OCI-M1 (cell line): Measurements from ENCODE around the gene PLLP.

ENCODE experiments used
- DNase-seq: peaks from one replicate; lab custom pipeline; 2025; lab: John Stamatoyannopoulos, UW

The PLLP gene

DNA sequence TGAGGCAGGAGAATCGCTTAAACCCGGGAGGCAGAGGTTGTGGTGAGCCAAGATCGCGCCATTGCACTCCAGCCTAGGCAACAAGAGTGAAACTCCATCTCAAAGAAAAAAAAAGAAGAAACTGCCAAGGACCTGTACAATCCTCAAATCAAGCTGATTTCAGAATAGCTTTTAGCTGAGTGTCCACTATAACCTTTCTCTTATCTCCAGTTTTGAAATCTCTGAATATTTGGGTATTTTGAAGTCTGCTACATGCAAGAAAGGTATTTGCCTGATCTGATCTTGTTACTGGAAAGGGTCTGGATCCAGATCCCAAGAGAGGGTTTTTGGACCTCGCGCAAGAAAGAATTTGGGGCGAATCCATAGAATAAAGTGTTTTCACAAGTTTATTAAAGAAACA lies 58.5 kb downstream of the PLLP start:
- no peak for DNase-seq

DNA sequence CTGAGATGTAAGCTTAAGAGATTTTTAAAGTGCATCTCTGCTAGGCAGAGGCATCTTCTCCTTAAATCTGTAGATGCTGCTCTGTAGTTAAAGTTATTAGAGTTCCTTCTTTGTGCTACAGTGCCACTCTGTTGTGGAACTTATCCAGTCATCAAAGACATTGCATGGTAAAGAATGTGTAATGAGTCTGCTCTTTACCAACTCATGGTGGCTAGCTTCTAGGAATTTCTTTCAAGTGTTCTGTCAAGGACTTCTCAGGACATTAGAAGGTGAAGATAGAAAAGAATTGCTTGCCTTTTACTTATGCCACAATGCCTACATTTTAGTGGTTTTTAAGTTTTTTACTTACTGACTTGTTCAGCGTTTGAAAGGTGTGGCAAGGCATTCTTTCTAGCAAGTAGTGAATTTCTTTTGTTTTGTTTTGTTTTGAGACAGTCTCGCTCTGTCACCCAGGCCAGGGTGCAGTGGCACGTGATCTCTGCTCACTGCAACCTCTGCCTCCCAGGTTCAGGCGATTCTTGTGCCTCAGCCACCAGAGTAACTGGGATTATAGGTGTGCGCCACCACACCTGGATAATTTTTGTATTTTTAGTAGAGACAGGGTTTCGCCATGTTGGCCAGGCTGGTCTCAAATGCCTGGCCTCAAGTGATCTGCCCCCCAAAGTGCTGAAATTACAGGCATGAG lies 59.7 kb downstream of the PLLP start:
- DNase-seq = no peak

DNA sequence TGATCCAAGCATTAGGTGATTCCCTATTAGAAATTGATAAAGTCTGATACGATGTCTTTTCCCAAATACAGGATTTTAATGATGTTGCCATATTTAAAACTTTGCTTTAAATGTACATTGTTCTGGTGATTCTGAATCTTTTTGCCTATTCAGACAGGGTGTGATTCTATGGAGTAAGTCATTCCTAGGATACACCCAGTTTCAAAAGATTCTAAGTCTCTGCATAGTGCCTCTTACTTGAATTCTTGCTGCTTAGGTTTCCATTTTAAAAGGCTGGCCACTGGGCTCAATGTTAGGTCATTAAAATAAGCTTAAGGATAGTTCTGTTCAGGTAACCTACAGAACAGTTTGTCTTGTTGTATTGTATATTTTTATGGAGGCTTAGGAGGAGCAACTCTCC lies 61.4 kb downstream of the PLLP start:
- DNase-seq = no peak

DNA sequence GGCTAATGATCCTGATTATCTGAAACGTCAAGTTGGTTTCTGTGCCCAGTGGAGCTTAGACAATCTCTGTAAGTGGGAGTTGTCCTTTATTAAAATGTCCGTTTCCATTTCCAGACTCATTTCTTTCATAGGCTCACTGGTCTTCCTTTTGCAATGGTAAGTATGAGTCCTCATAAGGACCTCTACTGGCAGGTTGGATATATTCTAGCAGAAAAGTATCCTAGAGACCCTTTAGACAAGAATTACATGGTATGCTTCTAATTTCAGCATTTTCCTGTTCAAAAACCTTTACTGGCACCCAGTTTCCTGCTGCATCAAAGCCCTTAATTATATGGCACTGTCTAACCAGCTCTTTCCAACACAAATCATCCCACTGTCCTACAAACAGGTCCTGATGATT lies 67.5 kb downstream of the PLLP start:
- DNase-seq = no peak

DNA sequence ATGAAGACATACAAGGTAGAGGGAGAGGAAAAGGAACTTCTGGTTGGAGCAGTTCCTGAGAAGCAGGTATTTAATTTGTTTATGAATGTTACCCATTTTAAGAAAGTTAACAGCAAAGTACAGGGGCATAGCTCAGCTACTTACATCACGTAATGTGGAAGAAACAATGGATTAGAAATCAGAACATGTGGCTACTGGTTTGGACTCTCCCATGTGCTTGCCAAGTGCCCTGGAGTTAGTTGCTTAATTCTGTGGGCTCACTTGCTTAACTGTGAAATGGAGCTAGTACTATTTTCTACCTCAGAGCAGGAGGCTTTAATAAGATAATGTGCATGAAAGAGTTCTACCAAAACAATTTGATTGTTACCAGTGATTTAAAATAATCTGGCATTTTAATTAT lies 71.0 kb downstream of the PLLP start:
- DNase-seq = no peak

DNA sequence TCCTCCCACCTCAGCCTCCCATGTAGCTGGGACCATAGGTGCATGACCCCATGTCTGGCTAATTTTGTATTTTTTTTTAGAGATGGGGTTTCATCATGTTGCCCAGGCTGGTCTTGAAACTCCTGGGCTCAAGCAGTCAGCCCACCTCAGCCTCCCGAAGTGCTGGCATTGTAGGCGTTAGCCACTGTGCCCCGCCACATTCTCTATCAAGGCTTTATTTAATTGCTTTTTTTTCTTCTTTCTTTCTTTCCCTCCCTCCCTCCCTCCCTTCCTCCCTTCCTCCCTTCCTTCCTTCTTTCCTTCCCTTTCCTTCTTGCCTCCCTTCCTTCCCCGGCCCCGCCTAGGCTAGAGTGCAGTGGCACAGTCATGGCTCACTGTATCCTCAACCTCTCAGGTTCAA lies 74.7 kb downstream of the PLLP start:
- no peak for DNase-seq

DNA sequence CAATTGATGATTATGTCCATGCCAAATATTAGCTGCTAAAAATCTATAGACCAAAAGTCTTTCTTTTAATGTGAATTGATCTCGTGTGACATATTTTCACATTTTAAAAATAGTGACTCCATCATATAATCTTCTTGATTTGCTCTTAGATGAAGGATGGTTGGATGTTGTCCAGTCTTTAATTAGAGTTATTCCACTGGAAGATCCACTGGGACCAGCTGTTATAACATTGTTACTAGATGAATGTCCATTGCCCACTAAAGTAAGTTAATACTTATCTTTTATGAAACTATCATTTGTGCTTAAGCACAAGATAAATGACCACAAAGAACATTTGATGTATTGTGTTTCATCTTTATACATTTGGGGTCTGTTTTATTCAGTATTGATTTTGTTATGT lies 75.5 kb downstream of the PLLP start:
- DNase-seq = no peak
